PC-9 (cell line): ENCODE results near the gene SLC25A46. TPM values are rescaled to one million over a fixed set of nuclear protein-coding genes. Genes with fewer than 3 reads are reported as not detected.
"Not testable (repeated sequence)": the region's sequence is repeated elsewhere in the genome, so short reads cannot be mapped to it uniquely, and the experiment has no call there.

Experiments used
- Bru-seq: library from RNA; stranded (reverse); fragments of 400-500 nt; gene quantifications from one replicate; lab custom pipeline; 2021; lab: Mats Ljungman, UMichigan
- BruChase-seq, 2 experiments: library from RNA; stranded (reverse); fragments of 400-500 nt; gene quantifications; one replicate each; lab custom pipeline; 2021; lab: Mats Ljungman, UMichigan
- BruUV-seq: library from RNA; stranded (reverse); fragments of 400-500 nt; replicated peaks from 2 replicates; lab custom pipeline; 2021; lab: Mats Ljungman, UMichigan
- CTCF ChIA-PET: fragments of 300-600 bp; sonication (Branson Sonifier 250); formaldehyde crosslinking; loops from one replicate; lab custom pipeline; 2022; ENCODE audit warnings: antibody characterized with exemption; lab: Charles Lee
- POLR2A ChIA-PET: fragments of 300-600 bp; sonication (Branson Sonifier 250); formaldehyde crosslinking; loops from one replicate; lab custom pipeline; 2022; ENCODE audit warnings: antibody characterized with exemption; ENCODE audit not compliant: unreplicated experiment; lab: Charles Lee
- DNase-seq, 2 experiments: peaks; one replicate each; pipeline versions ENCODE4 v3.0.0 to v3.0.0-alpha.2; 2015 to 2022; ENCODE audit warnings: mixed read lengths in 1 of 2
- H2AFZ ChIP-seq: fragments of 200-600 bp; sonication (generic); 2 replicates; pipeline ENCODE4 v1.8.1; 2017; ENCODE audit warnings: antibody characterized with exemption
- H3F3A ChIP-seq: fragments of 200-600 bp; sonication (generic); 2 replicates; pipeline ENCODE4 v1.8.1; 2017; ENCODE audit warnings: antibody characterized with exemption, mild to moderate bottlenecking, low read depth; ENCODE audit not compliant: insufficient read depth
- H3K27ac ChIP-seq: fragments of 200-600 bp; sonication (generic); 2 replicates; pipeline ENCODE4 v1.6.1; 2016; ENCODE audit warnings: mixed run types
- H3K27me3 ChIP-seq: fragments of 200-600 bp; sonication (generic); 2 replicates; pipeline ENCODE4 v1.6.1; 2016; ENCODE audit warnings: low read depth, mixed run types; ENCODE audit not compliant: insufficient read depth
- H3K36me3 ChIP-seq: fragments of 200-600 bp; sonication (generic); 2 replicates; pipeline ENCODE4 v1.6.1; 2016; ENCODE audit warnings: low read depth, mixed run types
- H3K4me1 ChIP-seq: fragments of 200-600 bp; sonication (generic); replicated peaks from 2 replicates; pipeline ENCODE4 v1.6.1; 2016; ENCODE audit warnings: mixed run types; ENCODE audit not compliant: insufficient read depth
- H3K4me2 ChIP-seq: fragments of 200-600 bp; sonication (generic); 2 replicates; pipeline ENCODE4 v1.6.1; 2017; ENCODE audit warnings: mixed run types
- H3K4me3 ChIP-seq: fragments of 200-600 bp; sonication (generic); 2 replicates; pipeline ENCODE4 v1.6.1; 2016; ENCODE audit warnings: mixed run types
- H3K79me2 ChIP-seq: fragments of 200-600 bp; sonication (generic); 2 replicates; pipeline ENCODE4 v1.6.1; 2017; ENCODE audit warnings: low read depth, mixed run types
- H3K9me2 ChIP-seq: fragments of 200-600 bp; sonication (generic); 2 replicates; pipeline ENCODE4 v1.8.1; 2017; ENCODE audit warnings: mild to moderate bottlenecking; ENCODE audit not compliant: insufficient read depth
- H3K9me3 ChIP-seq: fragments of 200-600 bp; sonication (generic); 2 replicates; pipeline ENCODE4 v1.8.1; 2016; ENCODE audit warnings: low read depth; ENCODE audit not compliant: insufficient read depth
- H4K20me1 ChIP-seq: fragments of 200-600 bp; sonication (generic); 2 replicates; pipeline ENCODE4 v1.8.1; 2017; ENCODE audit not compliant: insufficient read depth
- CTCF ChIP-seq: fragments of 200-600 bp; sonication (generic); conservative IDR thresholded peaks from 2 replicates; pipeline ENCODE4 v1.6.1; 2017; ENCODE audit warnings: mixed run types, antibody characterized with exemption, mild to moderate bottlenecking, moderate library complexity
- EZH2 ChIP-seq: fragments of 200-600 bp; sonication (generic); IDR thresholded peaks from 2 replicates; pipeline ENCODE4 v1.8.0; 2017; ENCODE audit warnings: antibody characterized with exemption, low read depth
- intact Hi-C: fragments of 100-400 bp; cut with micrococcal nuclease; formaldehyde crosslinking; loops from one replicate; pipeline ENCODE4 v1.10.0; 2022; ENCODE audit not compliant: unreplicated experiment
- long read RNA-seq: library from polyadenylated mRNA; stranded (forward); transcript quantifications from one replicate; pipeline ENCODE4 v2.0.0, GENCODE V29; 2022
- total RNA-seq: library from RNA; stranded (reverse); gene quantifications from 2 replicates; pipeline ENCODE4 v1.2.3, GENCODE V29; 2021

The SLC25A46 gene
- total RNA-seq = 19.0 and 29.0 TPM in 2 replicates
- Bru-seq, nascent RNA = percentile 73 among the genes with signal in this experiment
- BruChase-seq, experiment 1, labeled RNA remaining after a 2-hour chase = percentile 77 among the genes with signal in this experiment
- BruChase-seq, experiment 2, labeled RNA remaining after a 6-hour chase = percentile 79 among the genes with signal in this experiment
- long read RNA-seq, transcript SLC25A46-201 (8 exons, 2,385 nt) = major isoform, 18 of 22 reads
- long read RNA-seq, partial matches to known transcripts = 0 of 22 reads
- long read RNA-seq, other reads (novel, unspliced or antisense) = 4 of 22 reads

GRCh38 chr5:110738812-110739651 is at the start of gene SLC25A46:
TSS of gene SLC25A46 (plus strand) at chr5:110739007. CDS start at chr5:110739120, 113 bp downstream.
- Histone ChIP-seq H3K27me3 (no peaks in the 10 kb centered on the region), H3K27ac (peak within 1 kb of the TSS; percentile 51), H3K36me3 (no peaks in the 10 kb centered on the region), H3K4me2 (peak within 1 kb of the TSS; percentile 84), H3F3A (peaks cover 7% of the 10 kb centered on the region; the same call in 1 of the 2 replicates), H4K20me1 (peaks cover 1% of the 10 kb centered on the region; the same call in 1 of the 2 replicates), H3K79me2 (peaks cover 23% of the 10 kb centered on the region), H3K9me3 (no peaks in the 10 kb centered on the region), H3K4me3 (peak within 1 kb of the TSS; percentile 76), H3K9me2 (no peaks in the 10 kb centered on the region), H3K4me1 (peaks cover 26% of the 10 kb centered on the region; the same call in 1 of the 2 replicates), H2AFZ (peak within 1 kb of the TSS; percentile 100)
- TSS peak; percentile 64 for BruUV-seq
- DNase-seq = peak; percentile 70 to 78
- ChIA-PET POLR2A (interaction anchor here (0.6 to 0.7 kb wide), 2 partner anchors 12 to 1426 kb away, joined by 5 read pairs; no protein-coding TSS in a partner anchor), CTCF (no interaction called here)
- intact Hi-C loops = loop anchor here (2.0 kb wide), 1 partner anchor 354 kb away; the partner anchor contains the start of gene WDR36
- TF ChIP-seq CTCF = no peak
- TF ChIP-seq EZH2 = no peak

GRCh38 chr5:110690587-110690986 is 48.2 kb upstream of the SLC25A46 start:
- H3K9me2 ChIP-seq, H3F3A ChIP-seq, H4K20me1 ChIP-seq, DNase-seq, H3K4me2 ChIP-seq, intact Hi-C loops, H3K4me1 ChIP-seq, H3K9me3 ChIP-seq, BruUV-seq, H3K36me3 ChIP-seq, POLR2A ChIA-PET, H3K27ac ChIP-seq, H3K79me2 ChIP-seq, CTCF ChIA-PET, H3K4me3 ChIP-seq, H2AFZ ChIP-seq, H3K27me3 ChIP-seq: not testable (repeated sequence)

- H3K9me3 ChIP-seq, H3K4me3 ChIP-seq, H2AFZ ChIP-seq, BruUV-seq, CTCF ChIA-PET, DNase-seq, H3K79me2 ChIP-seq, H3K4me1 ChIP-seq, intact Hi-C loops, POLR2A ChIA-PET, H4K20me1 ChIP-seq, H3K27ac ChIP-seq, H3K4me2 ChIP-seq, H3F3A ChIP-seq, H3K9me2 ChIP-seq, H3K36me3 ChIP-seq, H3K27me3 ChIP-seq: not testable (repeated sequence)
Observed at GRCh38 chr5:110692669-110693068, 46.1 kb upstream of the SLC25A46 start.

- H3K9me3 ChIP-seq = no peaks in the 10 kb centered on the region
- ChIA-PET CTCF (no interaction called here), POLR2A (no interaction called here)
- H3K4me1 ChIP-seq = no peaks in the 10 kb centered on the region
- no TSS peak for BruUV-seq
- TF ChIP-seq CTCF (no peak), EZH2 (no peak)
- no peak overlapping the region for H3K27ac ChIP-seq
- H3K79me2 ChIP-seq = no peaks in the 10 kb centered on the region
- H4K20me1 ChIP-seq = no peaks in the 10 kb centered on the region
- no peaks in the 10 kb centered on the region for H3K9me2 ChIP-seq
- H3K36me3 ChIP-seq = no peaks in the 10 kb centered on the region
- intact Hi-C loops = no loop called here
- H3K4me2 ChIP-seq = no peak overlapping the region
- no peak for DNase-seq
- H2AFZ ChIP-seq = no peak overlapping the region
- H3K27me3 ChIP-seq = no peaks in the 10 kb centered on the region
- no peaks in the 10 kb centered on the region for H3F3A ChIP-seq
- no peak overlapping the region for H3K4me3 ChIP-seq
Observed at GRCh38 chr5:110702300-110702699, 36.5 kb upstream of the SLC25A46 start.
